VCaP (cell line): ENCODE data around the gene SCAND1.

Experiments used
- H3K27ac ChIP-seq: fragments of 450-650 bp; 2 replicates; pipeline ENCODE4 v1.5.1; 2017
- TF ChIP-seq, protein P1 (sequence below): fragments of 450-650 bp; conservative IDR thresholded peaks from 2 replicates; pipeline ENCODE4 v1.5.1; 2017; ENCODE audit warnings: mild to moderate bottlenecking, moderate library complexity

The SCAND1 gene

DNA sequence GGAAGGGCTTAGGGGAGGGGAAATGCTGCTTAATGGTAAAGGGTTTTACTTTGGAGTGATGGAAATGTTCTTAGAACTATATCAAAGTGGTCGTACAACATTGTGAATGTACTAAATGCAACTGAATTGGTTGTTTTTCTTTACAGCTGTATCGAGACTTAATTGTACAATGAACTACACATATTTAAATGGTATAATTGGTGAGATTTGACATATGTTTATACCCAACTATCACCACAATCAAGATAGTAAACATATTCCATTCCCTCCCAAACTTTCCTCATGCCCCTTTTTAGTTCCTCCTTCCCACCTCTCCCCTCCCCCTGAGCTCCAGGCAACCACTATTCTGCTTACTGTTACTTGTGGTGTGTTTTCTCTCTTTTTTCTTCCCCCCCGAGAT, 44.0 kb downstream of the SCAND1 start:
- TF ChIP-seq, protein P1, sequence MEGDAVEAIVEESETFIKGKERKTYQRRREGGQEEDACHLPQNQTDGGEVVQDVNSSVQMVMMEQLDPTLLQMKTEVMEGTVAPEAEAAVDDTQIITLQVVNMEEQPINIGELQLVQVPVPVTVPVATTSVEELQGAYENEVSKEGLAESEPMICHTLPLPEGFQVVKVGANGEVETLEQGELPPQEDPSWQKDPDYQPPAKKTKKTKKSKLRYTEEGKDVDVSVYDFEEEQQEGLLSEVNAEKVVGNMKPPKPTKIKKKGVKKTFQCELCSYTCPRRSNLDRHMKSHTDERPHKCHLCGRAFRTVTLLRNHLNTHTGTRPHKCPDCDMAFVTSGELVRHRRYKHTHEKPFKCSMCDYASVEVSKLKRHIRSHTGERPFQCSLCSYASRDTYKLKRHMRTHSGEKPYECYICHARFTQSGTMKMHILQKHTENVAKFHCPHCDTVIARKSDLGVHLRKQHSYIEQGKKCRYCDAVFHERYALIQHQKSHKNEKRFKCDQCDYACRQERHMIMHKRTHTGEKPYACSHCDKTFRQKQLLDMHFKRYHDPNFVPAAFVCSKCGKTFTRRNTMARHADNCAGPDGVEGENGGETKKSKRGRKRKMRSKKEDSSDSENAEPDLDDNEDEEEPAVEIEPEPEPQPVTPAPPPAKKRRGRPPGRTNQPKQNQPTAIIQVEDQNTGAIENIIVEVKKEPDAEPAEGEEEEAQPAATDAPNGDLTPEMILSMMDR = no peak
- H3K27ac ChIP-seq = no peak overlapping the region

DNA sequence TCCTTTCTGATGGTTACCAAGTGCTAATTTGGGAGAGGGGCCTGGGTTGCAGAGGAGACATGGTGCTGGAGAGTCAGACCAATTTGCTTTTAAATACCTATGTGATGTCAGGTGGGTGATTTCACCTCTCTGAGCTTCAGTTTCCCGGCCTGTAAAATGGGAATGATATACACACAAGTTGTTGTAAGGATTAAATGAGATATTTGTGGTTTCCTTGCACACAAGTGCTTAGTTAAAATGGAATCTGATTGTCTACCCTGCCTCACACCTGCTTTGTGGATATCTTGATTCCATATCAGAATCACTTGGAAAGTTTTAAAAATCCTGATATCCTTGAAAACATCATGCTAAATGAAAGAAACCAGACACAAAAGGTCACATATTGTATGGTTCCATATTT, 44.5 kb downstream of the SCAND1 start:
- H3K27ac ChIP-seq = no peak overlapping the region
- TF ChIP-seq, protein P1 = no peak

DNA sequence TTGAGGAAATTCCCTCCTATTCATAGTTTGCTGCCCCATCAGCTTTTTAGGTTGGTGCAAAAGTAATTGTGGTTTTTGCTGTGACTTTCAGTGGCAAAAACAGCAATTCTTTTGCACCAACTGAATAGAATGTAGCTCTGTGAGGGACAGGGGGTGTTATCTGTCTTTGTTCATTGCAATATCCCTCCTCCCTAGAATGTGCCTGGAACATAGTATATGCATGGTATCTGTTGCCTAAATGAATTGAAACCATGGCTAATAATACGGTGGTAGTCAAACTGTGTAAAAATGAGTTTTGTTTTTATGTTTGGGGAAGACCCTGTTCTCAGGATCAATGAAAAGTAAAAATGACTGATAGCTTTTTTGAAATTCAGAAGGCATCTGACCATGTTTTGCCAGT, 45.1 kb downstream of the SCAND1 start:
- TF ChIP-seq, protein P1 = no peak
- H3K27ac ChIP-seq = no peak overlapping the region

DNA sequence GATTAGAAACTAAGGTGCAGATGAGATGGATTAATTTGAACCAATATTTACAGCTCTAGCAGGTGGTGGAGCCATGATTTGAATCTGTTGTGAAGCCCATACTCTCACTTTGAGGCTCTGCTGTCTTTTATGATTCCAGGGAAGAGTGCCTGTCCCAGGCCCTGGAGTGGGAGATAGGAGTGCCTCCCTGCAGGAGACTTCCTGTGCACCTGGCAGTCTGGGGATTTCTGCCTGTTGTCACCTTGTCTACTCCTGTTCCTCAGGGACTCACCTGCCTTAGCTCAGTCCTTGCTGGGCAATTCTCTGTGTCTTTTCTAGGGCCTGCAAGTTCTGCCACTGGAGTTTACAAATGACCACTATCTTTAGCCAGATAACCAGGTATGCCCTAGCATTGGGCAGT, 46.3 kb downstream of the SCAND1 start:
- TF ChIP-seq, protein P1 = no peak
- no peak overlapping the region for H3K27ac ChIP-seq

- TF ChIP-seq, protein P1 = no peak
- H3K27ac ChIP-seq = no peak overlapping the region
Observed at GRCh38 chr20:35907017-35907701, 47.1 kb downstream of the SCAND1 start.

- TF ChIP-seq, protein P1 = no peak
- no peak overlapping the region for H3K27ac ChIP-seq
Observed at GRCh38 chr20:35904982-35905663, 49.2 kb downstream of the SCAND1 start.

- no peak overlapping the region for H3K27ac ChIP-seq
- TF ChIP-seq, protein P1 = no peak
Observed at GRCh38 chr20:35903843-35904242, 50.5 kb downstream of the SCAND1 start.
